Left lung (tissue), 10 donors: ENCODE data around the gene HMG20A. TPM values are rescaled to one million over a fixed set of nuclear protein-coding genes. Genes with fewer than 3 reads are reported as not detected.

ENCODE experiments used
- ATAC-seq: fragments of 200-7000 bp; cut with Tn5 transposase; one replicate; pipeline ENCODE4 v1.9.1; 2020; ENCODE audit warnings: moderate library complexity
- DNase-seq, 4 donors: peaks; one replicate each; pipeline ENCODE4 v3.0.0-alpha.2; 2013 to 2020
- H3K27ac ChIP-seq, 2 donors: fragments of 200-600 bp; sonication (generic) in 1 of 2; one replicate each; pipeline versions ENCODE4 v1.5.0 to v1.8.0; 2020 to 2021
- H3K27me3 ChIP-seq, 2 donors: fragments of 200-600 bp; sonication (generic) in 1 of 2; one replicate each; pipeline versions ENCODE4 v1.5.0 to v1.8.0; 2020 to 2021
- H3K36me3 ChIP-seq, 2 donors: fragments of 200-600 bp; sonication (generic) in 1 of 2; one replicate each; pipeline versions ENCODE4 v1.5.0 to v1.8.0; 2020 to 2021
- H3K4me1 ChIP-seq, 2 donors: fragments of 200-600 bp; one replicate each; pipeline ENCODE4 v1.8.0; 2021
- H3K4me3 ChIP-seq, 2 donors: fragments of 200-600 bp; sonication (generic) in 1 of 2; one replicate each; pipeline versions ENCODE4 v1.5.0 to v1.8.0; 2020 to 2021; ENCODE audit warnings: mild to moderate bottlenecking in 1 of 2
- H3K9me3 ChIP-seq, 2 donors: fragments of 200-600 bp; sonication (generic) in 1 of 2; one replicate each; pipeline versions ENCODE4 v1.5.0 to v1.8.0; 2020 to 2021
- intact Hi-C, 2 donors: fragments of 100-400 bp; cut with DNase I; formaldehyde crosslinking; loops; one replicate each; pipeline versions ENCODE4 v1.11.2 to v1.14.2; 2022
- polyA plus RNA-seq, 6 donors: library from polyadenylated mRNA; unstranded; fragments of 120-200 nt; gene quantifications; one replicate each; pipeline ENCODE4 v1.2.1, GENCODE V29; 2013; ENCODE audit not compliant: insufficient read length in 6 of 6
- total RNA-seq, 2 donors: library from RNA; stranded (reverse); fragmentation: NEBNext Ultra II Directional; extraction: Animal tissue kit (Norgen Biotek cat#: 25700); gene quantifications; one replicate each; pipeline ENCODE4 v1.2.1, GENCODE V29; 2021
- TF ChIP-seq, protein P1 (sequence below), 2 donors: fragments of 200-600 bp; sonication (generic) in 1 of 2; IDR thresholded peaks; one replicate each; pipeline versions ENCODE4 v1.5.0 to v1.8.0; 2021; ENCODE audit warnings: antibody characterized with exemption in 2 of 2
- donor health status: DM: no; HTN: yes; CAD: no.
- donor health status: DM: no; HTN: no; CAD: no.

HMG20A gene
- total and polyA plus RNA-seq, 8 donors = 34.9 to 93.5 (median 76.5) TPM

DNA sequence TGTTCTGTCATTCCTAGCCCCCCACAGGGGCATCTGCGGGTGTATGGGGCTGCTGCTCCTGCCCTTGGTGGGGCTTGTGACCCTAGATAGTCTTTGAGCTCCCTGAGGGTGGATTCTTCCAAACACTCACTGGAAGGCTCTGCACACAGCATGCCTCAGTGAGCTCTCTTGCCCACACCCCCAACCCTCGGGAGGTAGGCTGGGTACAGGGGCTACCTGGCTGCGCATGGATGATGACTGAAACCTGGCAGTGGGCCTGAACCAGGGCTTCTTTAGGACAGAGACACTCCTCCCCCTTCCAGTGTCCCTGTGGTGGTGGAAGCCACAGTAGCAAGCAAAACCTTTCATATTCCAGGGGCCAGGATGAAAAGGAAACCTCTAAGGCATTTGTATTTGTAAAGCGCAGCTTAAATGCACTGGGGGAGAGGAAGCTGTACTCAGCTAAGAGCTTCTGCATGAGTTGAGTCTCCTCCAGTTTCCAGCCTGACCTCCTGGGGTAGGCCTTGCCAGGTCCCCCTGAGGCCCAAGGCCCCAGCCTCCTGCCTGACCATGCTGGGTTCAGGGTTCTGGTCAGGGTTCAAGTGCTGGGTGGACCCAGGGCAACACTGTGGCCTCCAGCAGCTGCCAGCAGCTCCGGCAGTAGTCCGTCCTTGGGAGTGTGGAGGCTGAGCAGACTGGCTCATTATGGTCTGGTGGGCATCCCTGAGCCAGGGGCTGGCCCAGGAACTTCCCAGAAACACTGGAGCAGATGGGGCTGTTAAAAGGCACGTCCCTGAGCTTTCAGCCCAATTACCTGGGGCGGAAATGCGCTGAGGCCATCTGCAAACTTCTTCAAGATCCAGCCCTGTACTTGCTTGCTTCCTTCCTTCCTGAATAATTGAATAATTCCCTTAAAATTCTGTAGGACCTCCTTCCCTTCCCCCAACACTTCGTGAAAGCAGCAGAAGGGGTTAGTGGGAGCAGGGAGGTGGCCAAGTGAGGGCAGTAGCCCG lies 89.7 kb downstream of the HMG20A start:
- TF ChIP-seq, protein P1, sequence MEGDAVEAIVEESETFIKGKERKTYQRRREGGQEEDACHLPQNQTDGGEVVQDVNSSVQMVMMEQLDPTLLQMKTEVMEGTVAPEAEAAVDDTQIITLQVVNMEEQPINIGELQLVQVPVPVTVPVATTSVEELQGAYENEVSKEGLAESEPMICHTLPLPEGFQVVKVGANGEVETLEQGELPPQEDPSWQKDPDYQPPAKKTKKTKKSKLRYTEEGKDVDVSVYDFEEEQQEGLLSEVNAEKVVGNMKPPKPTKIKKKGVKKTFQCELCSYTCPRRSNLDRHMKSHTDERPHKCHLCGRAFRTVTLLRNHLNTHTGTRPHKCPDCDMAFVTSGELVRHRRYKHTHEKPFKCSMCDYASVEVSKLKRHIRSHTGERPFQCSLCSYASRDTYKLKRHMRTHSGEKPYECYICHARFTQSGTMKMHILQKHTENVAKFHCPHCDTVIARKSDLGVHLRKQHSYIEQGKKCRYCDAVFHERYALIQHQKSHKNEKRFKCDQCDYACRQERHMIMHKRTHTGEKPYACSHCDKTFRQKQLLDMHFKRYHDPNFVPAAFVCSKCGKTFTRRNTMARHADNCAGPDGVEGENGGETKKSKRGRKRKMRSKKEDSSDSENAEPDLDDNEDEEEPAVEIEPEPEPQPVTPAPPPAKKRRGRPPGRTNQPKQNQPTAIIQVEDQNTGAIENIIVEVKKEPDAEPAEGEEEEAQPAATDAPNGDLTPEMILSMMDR (IDR thresholded peaks at IDR 0.05) = no peak
- DNase-seq (no peak), ATAC-seq (no peak)
- peaks cover 0 to 6% of the 10 kb centered on the region in 2 donors for H3K27me3 ChIP-seq
- H3K36me3 ChIP-seq = no peaks in the 10 kb centered on the region
- peaks cover 25 to 33% of the 10 kb centered on the region in 2 donors for H3K4me1 ChIP-seq
- H3K4me3 ChIP-seq = no peak overlapping the region
- no peaks in the 10 kb centered on the region for H3K9me3 ChIP-seq
- no peak overlapping the region for H3K27ac ChIP-seq
- intact Hi-C loops = no loop called here

- H3K27me3 ChIP-seq = peaks cover 0 to 6% of the 10 kb centered on the region in 2 donors
- no peaks in the 10 kb centered on the region for H3K9me3 ChIP-seq
- no peak overlapping the region for H3K4me3 ChIP-seq
- peaks cover 18 to 23% of the 10 kb centered on the region in 2 donors for H3K4me1 ChIP-seq
- no peaks in the 10 kb centered on the region for H3K36me3 ChIP-seq
- TF ChIP-seq, protein P1 (IDR thresholded peaks at IDR 0.05) = no peak
- H3K27ac ChIP-seq = no peak overlapping the region
- intact Hi-C loops = no loop called here
- ATAC-seq (no peak), DNase-seq (no peak)
Measured at GRCh38 chr15:77511869-77512268, 91.2 kb downstream of the HMG20A start.

- peaks cover 7 to 10% of the 10 kb centered on the region in 2 donors for H3K4me1 ChIP-seq
- DNase-seq (no peak), ATAC-seq (no peak)
- H3K27me3 ChIP-seq = no peaks in the 10 kb centered on the region
- no peaks in the 10 kb centered on the region for H3K9me3 ChIP-seq
- intact Hi-C loops = no loop called here
- H3K4me3 ChIP-seq = no peak overlapping the region
- no peak overlapping the region for H3K27ac ChIP-seq
- no peaks in the 10 kb centered on the region for H3K36me3 ChIP-seq
- TF ChIP-seq, protein P1 (IDR thresholded peaks at IDR 0.05) = no peak
Measured at GRCh38 chr15:77513226-77513625, 92.5 kb downstream of the HMG20A start.

GRCh38 chr15:77514641-77515402 lies 94.1 kb downstream of the HMG20A start:
- H3K9me3 ChIP-seq = no peaks in the 10 kb centered on the region
- ATAC-seq = no peak
- no peak overlapping the region for H3K27ac ChIP-seq
- no peaks in the 10 kb centered on the region for H3K36me3 ChIP-seq
- no peak for DNase-seq
- no peaks in the 10 kb centered on the region for H3K27me3 ChIP-seq
- TF ChIP-seq, protein P1 (IDR thresholded peaks at IDR 0.05) = no peak
- intact Hi-C loops = no loop called here
- no peak overlapping the region for H3K4me3 ChIP-seq
- no peaks in the 10 kb centered on the region for H3K4me1 ChIP-seq

GRCh38 chr15:77515613-77516012 lies 94.9 kb downstream of the HMG20A start:
- TF ChIP-seq, protein P1 (IDR thresholded peaks at IDR 0.05) = no peak
- DNase-seq = no peak
- Histone ChIP-seq H3K9me3 (no peaks in the 10 kb centered on the region), H3K27ac (no peak overlapping the region), H3K4me1 (no peaks in the 10 kb centered on the region), H3K27me3 (no peaks in the 10 kb centered on the region), H3K4me3 (no peak overlapping the region), H3K36me3 (no peaks in the 10 kb centered on the region)
- intact Hi-C loops = no loop called here
- ATAC-seq = no peak
